ENCODE data around the gene CUX1. TPM values are rescaled to one million over a fixed set of nuclear protein-coding genes. Genes with fewer than 3 reads are reported as not detected.
"Not testable (repeated sequence)": the region's sequence is repeated elsewhere in the genome, so short reads cannot be mapped to it uniquely, and the experiment has no call there.

Gene CUX1
- total RNA-seq, 1 donor from 2014 or later: 40.5 TPM

DNA sequence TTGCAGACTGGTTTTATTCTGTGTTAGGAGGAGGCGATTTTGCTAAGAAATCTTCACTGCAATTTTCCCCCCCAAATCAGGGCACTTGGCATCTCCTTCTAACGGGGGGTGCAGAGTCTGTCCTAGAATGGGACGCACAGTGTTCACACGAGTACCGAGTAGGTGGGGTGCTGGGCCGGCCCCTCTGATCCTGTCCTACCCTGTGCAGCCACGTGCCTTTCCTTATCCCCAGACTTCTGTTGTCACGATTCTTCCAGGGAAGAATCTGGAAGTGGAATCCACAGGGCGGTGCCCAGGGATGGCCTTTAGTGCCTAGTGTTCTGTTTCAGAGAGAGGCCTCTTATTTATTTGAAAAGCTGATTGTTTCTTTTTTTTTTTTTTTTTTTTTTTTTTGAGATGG is 16.4 kb downstream of the CUX1 start:
- no peak for DNase-seq (ENCODE audit: low read depth)
- H3K4me3 ChIP-seq (ENCODE audit: low read depth, low read length): no peak overlapping the region
- TF ChIP-seq, protein P1, sequence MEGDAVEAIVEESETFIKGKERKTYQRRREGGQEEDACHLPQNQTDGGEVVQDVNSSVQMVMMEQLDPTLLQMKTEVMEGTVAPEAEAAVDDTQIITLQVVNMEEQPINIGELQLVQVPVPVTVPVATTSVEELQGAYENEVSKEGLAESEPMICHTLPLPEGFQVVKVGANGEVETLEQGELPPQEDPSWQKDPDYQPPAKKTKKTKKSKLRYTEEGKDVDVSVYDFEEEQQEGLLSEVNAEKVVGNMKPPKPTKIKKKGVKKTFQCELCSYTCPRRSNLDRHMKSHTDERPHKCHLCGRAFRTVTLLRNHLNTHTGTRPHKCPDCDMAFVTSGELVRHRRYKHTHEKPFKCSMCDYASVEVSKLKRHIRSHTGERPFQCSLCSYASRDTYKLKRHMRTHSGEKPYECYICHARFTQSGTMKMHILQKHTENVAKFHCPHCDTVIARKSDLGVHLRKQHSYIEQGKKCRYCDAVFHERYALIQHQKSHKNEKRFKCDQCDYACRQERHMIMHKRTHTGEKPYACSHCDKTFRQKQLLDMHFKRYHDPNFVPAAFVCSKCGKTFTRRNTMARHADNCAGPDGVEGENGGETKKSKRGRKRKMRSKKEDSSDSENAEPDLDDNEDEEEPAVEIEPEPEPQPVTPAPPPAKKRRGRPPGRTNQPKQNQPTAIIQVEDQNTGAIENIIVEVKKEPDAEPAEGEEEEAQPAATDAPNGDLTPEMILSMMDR (IDR thresholded peaks at IDR 0.05; ENCODE audit: insufficient read depth, low read length, severe bottlenecking): no peak
- peaks cover 1% of the 10 kb centered on the region for H3K36me3 ChIP-seq (ENCODE audit: control insufficient read depth, insufficient read depth, low read length)
- no peaks in the 10 kb centered on the region for H3K27me3 ChIP-seq (ENCODE audit: control insufficient read depth, insufficient read depth, low read length)
- no peak for FAIRE-seq

DNA sequence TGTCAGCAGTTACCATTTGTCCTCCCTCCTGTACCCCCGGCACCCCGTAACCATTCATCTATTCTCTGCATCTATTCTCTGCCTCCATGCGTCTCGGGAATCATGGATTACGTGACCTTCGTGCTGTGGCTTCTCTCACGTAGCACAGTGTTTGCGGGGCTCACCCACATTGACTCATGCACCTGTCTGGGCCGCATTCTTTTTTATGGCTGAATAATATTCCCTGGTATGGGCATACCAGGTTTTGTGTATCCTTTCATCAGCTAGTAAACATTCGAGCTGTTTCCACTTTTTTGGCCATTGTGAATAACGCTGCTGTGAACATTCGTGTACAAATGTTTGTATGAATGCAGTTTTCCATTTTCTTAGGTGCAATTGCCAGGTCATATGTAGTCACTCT is 17.7 kb downstream of the CUX1 start:
- FAIRE-seq (no peak), DNase-seq (ENCODE audit: low read depth) (no peak)
- Histone ChIP-seq H3K27me3 (ENCODE audit: control insufficient read depth, insufficient read depth, low read length) (no peaks in the 10 kb centered on the region), H3K36me3 (ENCODE audit: control insufficient read depth, insufficient read depth, low read length) (no peaks in the 10 kb centered on the region), H3K4me3 (ENCODE audit: low read depth, low read length) (no peak overlapping the region)
- TF ChIP-seq, protein P1 (IDR thresholded peaks at IDR 0.05; ENCODE audit: insufficient read depth, low read length, severe bottlenecking): no peak

DNA sequence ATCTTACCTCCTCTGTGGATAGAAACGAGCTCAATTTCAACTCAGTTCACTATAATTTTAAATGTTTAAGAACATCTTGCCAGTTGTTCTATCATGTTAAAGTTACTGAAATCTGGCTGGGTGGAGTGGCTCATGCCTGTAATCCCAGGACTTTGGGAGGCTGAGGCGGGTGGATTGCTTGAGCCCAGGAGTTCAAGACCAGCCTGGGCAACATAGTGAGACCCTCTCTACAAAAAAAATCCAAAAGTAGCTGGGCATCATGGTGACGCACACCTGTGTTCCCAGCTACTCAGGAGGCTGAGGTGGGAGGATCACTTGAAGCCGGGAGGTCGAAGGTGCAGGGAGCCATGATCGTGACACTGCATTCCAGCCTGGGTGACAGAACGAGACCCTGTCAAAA is 20.0 kb downstream of the CUX1 start:
- not testable (repeated sequence) for H3K4me3 ChIP-seq (ENCODE audit: low read depth, low read length); DNase-seq (ENCODE audit: low read depth); H3K36me3 ChIP-seq (ENCODE audit: control insufficient read depth, insufficient read depth, low read length); FAIRE-seq; H3K27me3 ChIP-seq (ENCODE audit: control insufficient read depth, insufficient read depth, low read length)

DNA sequence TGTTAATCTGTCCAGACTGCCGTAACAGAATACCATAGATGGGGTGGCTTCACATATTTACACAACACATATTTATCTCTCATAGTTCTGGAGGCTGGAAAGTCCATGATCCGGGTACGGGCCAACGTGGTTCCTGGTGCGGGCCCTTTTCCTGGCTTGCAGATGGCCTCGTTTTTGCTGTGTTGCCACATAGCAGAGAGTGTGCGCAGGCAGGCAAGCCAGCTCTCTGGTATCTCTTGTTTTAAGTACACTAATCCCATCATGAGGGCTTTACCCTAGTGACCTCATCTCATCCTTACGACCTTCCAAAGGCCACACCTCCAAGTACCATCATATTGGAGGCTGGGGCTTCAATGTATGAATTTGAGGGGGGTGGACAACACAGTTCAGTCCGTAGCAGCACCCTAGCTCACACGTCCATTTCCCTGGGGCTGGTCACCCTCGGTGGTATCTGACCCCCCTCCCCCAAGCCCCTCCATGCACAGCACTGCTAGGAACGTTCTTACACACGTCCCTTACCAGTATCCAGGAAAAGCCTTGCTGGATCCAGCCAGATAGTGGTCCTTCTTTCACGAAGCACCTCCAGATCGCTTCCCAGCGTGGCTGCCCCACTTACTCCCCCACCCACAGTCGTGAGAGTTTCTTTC is 21.5 kb downstream of the CUX1 start:
- H3K4me3 ChIP-seq (ENCODE audit: low read depth, low read length): no peak overlapping the region
- H3K27me3 ChIP-seq (ENCODE audit: control insufficient read depth, insufficient read depth, low read length): no peaks in the 10 kb centered on the region
- DNase-seq (ENCODE audit: low read depth) (no peak), FAIRE-seq (no peak)
- TF ChIP-seq, protein P1 (IDR thresholded peaks at IDR 0.05; ENCODE audit: insufficient read depth, low read length, severe bottlenecking): no peak
- no peaks in the 10 kb centered on the region for H3K36me3 ChIP-seq (ENCODE audit: control insufficient read depth, insufficient read depth, low read length)

DNA sequence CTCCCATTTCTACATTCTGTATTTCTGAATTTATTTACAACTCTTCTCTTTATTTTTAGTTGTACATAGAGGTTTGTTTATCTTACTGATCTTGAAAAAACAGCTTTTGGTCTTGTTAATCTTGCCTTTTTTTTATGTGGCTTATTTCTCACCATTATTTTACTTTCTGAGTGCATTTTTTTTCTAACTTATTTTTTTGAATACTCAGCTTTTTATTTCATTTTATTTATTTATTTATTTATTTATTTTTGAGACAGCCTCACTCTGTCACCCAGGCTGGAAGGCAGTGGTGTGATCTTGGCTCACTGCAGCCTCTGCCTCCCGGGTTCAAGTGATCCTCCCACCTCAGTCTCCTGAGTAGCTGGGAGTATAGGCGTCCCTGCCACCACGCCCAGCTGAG is 23.9 kb downstream of the CUX1 start:
- Histone ChIP-seq H3K27me3 (ENCODE audit: control insufficient read depth, insufficient read depth, low read length) (no peaks in the 10 kb centered on the region), H3K4me3 (ENCODE audit: low read depth, low read length) (no peak overlapping the region), H3K36me3 (ENCODE audit: control insufficient read depth, insufficient read depth, low read length) (no peaks in the 10 kb centered on the region)
- TF ChIP-seq, protein P1 (IDR thresholded peaks at IDR 0.05; ENCODE audit: insufficient read depth, low read length, severe bottlenecking): no peak
- DNase-seq (ENCODE audit: low read depth): no peak
- FAIRE-seq: no peak

DNA sequence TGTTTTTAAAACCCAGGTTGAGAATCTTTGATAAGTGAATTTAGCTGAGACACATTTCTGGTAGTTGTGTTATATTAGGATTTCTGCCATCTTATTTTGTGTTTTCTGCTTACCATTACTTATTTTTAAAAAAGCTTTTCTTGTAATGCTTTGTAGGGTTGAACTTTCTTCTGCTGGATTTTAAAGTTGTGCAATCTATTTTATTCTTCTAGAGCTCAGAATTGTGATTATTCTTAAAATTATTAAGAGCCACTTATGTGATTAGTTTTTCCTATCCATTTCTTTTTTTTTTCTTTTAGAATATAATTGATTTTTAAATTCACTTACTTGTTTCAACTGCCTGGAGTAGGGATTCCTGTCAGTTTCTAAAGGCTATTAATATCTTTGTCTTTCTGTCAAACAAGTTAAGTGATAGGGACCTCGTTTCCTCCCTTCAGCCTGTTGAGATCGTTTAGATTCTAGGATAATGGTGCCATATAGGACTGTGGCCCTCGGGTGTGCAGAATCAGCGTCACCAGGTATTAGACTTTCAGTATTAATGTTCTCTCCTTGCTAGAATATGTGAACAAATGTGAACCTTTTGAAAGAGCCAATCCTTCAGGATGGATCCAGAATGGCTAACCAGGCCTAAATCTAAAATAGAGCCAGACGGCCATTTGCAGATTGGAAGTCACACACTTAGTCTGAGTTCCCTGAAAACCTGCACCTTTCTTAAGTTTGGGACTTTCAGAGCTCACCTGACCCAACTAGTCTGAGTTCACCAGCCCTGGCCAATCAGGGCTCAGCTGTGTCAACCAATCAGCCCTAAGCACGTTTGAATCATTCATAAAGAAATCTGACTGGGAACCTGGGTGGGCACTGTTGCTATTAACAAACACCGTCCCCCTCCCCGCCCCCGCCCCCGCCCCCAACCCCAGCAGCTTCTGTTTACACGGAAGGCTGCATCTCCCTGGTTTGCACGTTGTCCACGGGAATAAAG is 26.2 kb downstream of the CUX1 start:
- FAIRE-seq (no peak), DNase-seq (ENCODE audit: low read depth) (no peak)
- TF ChIP-seq, protein P1 (IDR thresholded peaks at IDR 0.05; ENCODE audit: insufficient read depth, low read length, severe bottlenecking): no peak
- H3K4me3 ChIP-seq (ENCODE audit: low read depth, low read length): no peak overlapping the region
- H3K36me3 ChIP-seq (ENCODE audit: control insufficient read depth, insufficient read depth, low read length): no peaks in the 10 kb centered on the region
- H3K27me3 ChIP-seq (ENCODE audit: control insufficient read depth, insufficient read depth, low read length): no peaks in the 10 kb centered on the region
